Neuron (in vitro differentiated cells): Measurements from ENCODE around the gene CTNNA2.

Experiments
- H2AFZ ChIP-seq: one replicate; pipeline ENCODE4 v1.6.1; 2013; ENCODE audit warnings: low read depth, mild to moderate bottlenecking, inconsistent platforms, low read length, moderate library complexity
- H3K27me3 ChIP-seq: one replicate; pipeline ENCODE4 v1.6.1; 2013; ENCODE audit warnings: low read length; ENCODE audit not compliant: insufficient read depth
- H3K36me3 ChIP-seq: one replicate; pipeline ENCODE4 v1.6.1; 2013; ENCODE audit warnings: low read length; ENCODE audit not compliant: insufficient read depth
- H3K4me1 ChIP-seq: one replicate; pipeline ENCODE4 v1.6.1; 2013; ENCODE audit warnings: low read length; ENCODE audit not compliant: insufficient read depth
- H3K4me3 ChIP-seq: 2 replicates; pipeline ENCODE4 v1.5.1; 2013; ENCODE audit warnings: mild to moderate bottlenecking, low read length, moderate library complexity
- H3K9me3 ChIP-seq: one replicate; pipeline ENCODE4 v1.6.1; 2013; ENCODE audit warnings: low read length

The CTNNA2 gene

GRCh38 chr2:80464275-80464674, 951.4 kb downstream of the CTNNA2 start:
- no peaks in the 10 kb centered on the region for H3K36me3 ChIP-seq
- H3K4me1 ChIP-seq: no peaks in the 10 kb centered on the region
- H3K4me3 ChIP-seq: no peak overlapping the region
- H3K9me3 ChIP-seq: no peaks in the 10 kb centered on the region
- no peak overlapping the region for H2AFZ ChIP-seq
- H3K27me3 ChIP-seq: no peaks in the 10 kb centered on the region

- H3K36me3 ChIP-seq: no peaks in the 10 kb centered on the region
- H3K4me3 ChIP-seq: no peak overlapping the region
- no peaks in the 10 kb centered on the region for H3K4me1 ChIP-seq
- no peaks in the 10 kb centered on the region for H3K27me3 ChIP-seq
- no peak overlapping the region for H2AFZ ChIP-seq
- H3K9me3 ChIP-seq: no peaks in the 10 kb centered on the region
Measured at GRCh38 chr2:80467262-80467811, 954.5 kb downstream of the CTNNA2 start.

- H3K36me3 ChIP-seq: no peaks in the 10 kb centered on the region
- H3K4me1 ChIP-seq: no peaks in the 10 kb centered on the region
- H3K4me3 ChIP-seq: no peak overlapping the region
- no peaks in the 10 kb centered on the region for H3K27me3 ChIP-seq
- no peak overlapping the region for H2AFZ ChIP-seq
- no peaks in the 10 kb centered on the region for H3K9me3 ChIP-seq
Measured at GRCh38 chr2:80469428-80469827, 956.6 kb downstream of the CTNNA2 start.

GRCh38 chr2:80473069-80473468, 960.2 kb downstream of the CTNNA2 start:
- Histone ChIP-seq H2AFZ (no peak overlapping the region), H3K9me3 (no peaks in the 10 kb centered on the region), H3K4me1 (no peaks in the 10 kb centered on the region), H3K27me3 (no peaks in the 10 kb centered on the region), H3K4me3 (no peak overlapping the region), H3K36me3 (no peaks in the 10 kb centered on the region)

GRCh38 chr2:80473796-80474195, 960.9 kb downstream of the CTNNA2 start:
- Histone ChIP-seq H3K4me3 (no peak overlapping the region), H3K27me3 (no peaks in the 10 kb centered on the region), H3K9me3 (no peaks in the 10 kb centered on the region), H2AFZ (no peak overlapping the region), H3K36me3 (no peaks in the 10 kb centered on the region), H3K4me1 (no peaks in the 10 kb centered on the region)

GRCh38 chr2:80475970-80476369, 963.1 kb downstream of the CTNNA2 start:
- Histone ChIP-seq H3K4me1 (no peaks in the 10 kb centered on the region), H3K36me3 (no peaks in the 10 kb centered on the region), H2AFZ (no peak overlapping the region), H3K27me3 (no peaks in the 10 kb centered on the region), H3K4me3 (no peak overlapping the region), H3K9me3 (no peaks in the 10 kb centered on the region)

- H3K9me3 ChIP-seq: no peaks in the 10 kb centered on the region
- no peak overlapping the region for H2AFZ ChIP-seq
- H3K27me3 ChIP-seq: no peaks in the 10 kb centered on the region
- no peak overlapping the region for H3K4me3 ChIP-seq
- no peaks in the 10 kb centered on the region for H3K4me1 ChIP-seq
- no peaks in the 10 kb centered on the region for H3K36me3 ChIP-seq
Measured at GRCh38 chr2:80476535-80477117, 963.8 kb downstream of the CTNNA2 start.

GRCh38 chr2:80482276-80482675, 969.4 kb downstream of the CTNNA2 start:
- H3K36me3 ChIP-seq: no peaks in the 10 kb centered on the region
- H3K9me3 ChIP-seq: no peaks in the 10 kb centered on the region
- H3K4me1 ChIP-seq: no peaks in the 10 kb centered on the region
- no peak overlapping the region for H2AFZ ChIP-seq
- H3K27me3 ChIP-seq: no peaks in the 10 kb centered on the region
- no peak overlapping the region for H3K4me3 ChIP-seq

- H3K27me3 ChIP-seq: no peaks in the 10 kb centered on the region
- no peaks in the 10 kb centered on the region for H3K9me3 ChIP-seq
- no peaks in the 10 kb centered on the region for H3K4me1 ChIP-seq
- H2AFZ ChIP-seq: no peak overlapping the region
- H3K4me3 ChIP-seq: no peak overlapping the region
- no peaks in the 10 kb centered on the region for H3K36me3 ChIP-seq
Measured at GRCh38 chr2:80489717-80490116, 976.9 kb downstream of the CTNNA2 start.

- H3K36me3 ChIP-seq: no peaks in the 10 kb centered on the region
- H3K9me3 ChIP-seq: no peaks in the 10 kb centered on the region
- no peak overlapping the region for H3K4me3 ChIP-seq
- H3K27me3 ChIP-seq: no peaks in the 10 kb centered on the region
- H3K4me1 ChIP-seq: no peaks in the 10 kb centered on the region
- H2AFZ ChIP-seq: no peak overlapping the region
Measured at GRCh38 chr2:80490964-80491363, 978.1 kb downstream of the CTNNA2 start.

- Histone ChIP-seq H3K4me3 (no peak overlapping the region), H3K9me3 (no peaks in the 10 kb centered on the region), H3K27me3 (no peaks in the 10 kb centered on the region), H2AFZ (no peak overlapping the region), H3K4me1 (peaks cover 1% of the 10 kb centered on the region), H3K36me3 (no peaks in the 10 kb centered on the region)
Measured at GRCh38 chr2:80496346-80496745, 983.5 kb downstream of the CTNNA2 start.

GRCh38 chr2:80496775-80497174, 983.9 kb downstream of the CTNNA2 start:
- Histone ChIP-seq H3K27me3 (no peaks in the 10 kb centered on the region), H3K4me3 (no peak overlapping the region), H3K36me3 (no peaks in the 10 kb centered on the region), H3K4me1 (peaks cover 1% of the 10 kb centered on the region), H3K9me3 (no peaks in the 10 kb centered on the region), H2AFZ (no peak overlapping the region)

- Histone ChIP-seq H3K36me3 (no peaks in the 10 kb centered on the region), H3K4me3 (no peak overlapping the region), H3K27me3 (no peaks in the 10 kb centered on the region), H3K4me1 (peaks cover 1% of the 10 kb centered on the region), H3K9me3 (no peaks in the 10 kb centered on the region), H2AFZ (no peak overlapping the region)
Measured at GRCh38 chr2:80499095-80499494, 986.2 kb downstream of the CTNNA2 start.
